ENCODE measurements around the gene ZNRF4. TPM values are rescaled to one million over a fixed set of nuclear protein-coding genes. Genes with fewer than 3 reads are reported as not detected.

ZNRF4 gene
- polyA plus RNA-seq, 1 donor: not detected

- no peak for DNase-seq
Observed at GRCh38 chr19:5443723-5444122, 11.5 kb upstream of the ZNRF4 start.

GRCh38 chr19:5444431-5444830 lies 10.8 kb upstream of the ZNRF4 start:
- DNase-seq: no peak

GRCh38 chr19:5445071-5445470 lies 10.1 kb upstream of the ZNRF4 start:
- no peak for DNase-seq

DNA sequence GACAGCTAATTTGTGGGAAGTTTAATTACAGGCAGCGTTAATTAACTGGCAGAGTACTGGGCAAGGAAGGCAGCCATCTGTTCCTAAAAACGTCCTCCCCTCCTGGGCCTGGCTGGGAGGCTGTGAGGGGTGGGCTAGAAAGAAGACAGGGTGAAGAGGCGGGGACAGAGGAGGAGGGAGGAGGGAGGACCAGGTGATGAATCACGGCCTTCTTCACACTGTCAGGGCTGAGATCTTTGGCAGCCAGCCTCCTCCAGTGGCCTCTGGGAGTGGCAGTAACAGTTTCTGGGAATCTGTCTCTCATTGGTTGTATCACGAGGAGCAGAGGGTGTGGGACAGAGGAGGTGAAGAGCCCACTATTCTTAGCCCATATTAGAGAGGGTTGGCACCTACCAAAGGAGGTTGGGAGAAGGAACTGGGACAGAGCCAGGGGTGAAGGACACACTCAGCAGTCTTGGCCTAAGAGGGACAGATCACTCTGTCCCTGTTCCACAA lies 9.6 kb upstream of the ZNRF4 start:
- no peak for DNase-seq

DNA sequence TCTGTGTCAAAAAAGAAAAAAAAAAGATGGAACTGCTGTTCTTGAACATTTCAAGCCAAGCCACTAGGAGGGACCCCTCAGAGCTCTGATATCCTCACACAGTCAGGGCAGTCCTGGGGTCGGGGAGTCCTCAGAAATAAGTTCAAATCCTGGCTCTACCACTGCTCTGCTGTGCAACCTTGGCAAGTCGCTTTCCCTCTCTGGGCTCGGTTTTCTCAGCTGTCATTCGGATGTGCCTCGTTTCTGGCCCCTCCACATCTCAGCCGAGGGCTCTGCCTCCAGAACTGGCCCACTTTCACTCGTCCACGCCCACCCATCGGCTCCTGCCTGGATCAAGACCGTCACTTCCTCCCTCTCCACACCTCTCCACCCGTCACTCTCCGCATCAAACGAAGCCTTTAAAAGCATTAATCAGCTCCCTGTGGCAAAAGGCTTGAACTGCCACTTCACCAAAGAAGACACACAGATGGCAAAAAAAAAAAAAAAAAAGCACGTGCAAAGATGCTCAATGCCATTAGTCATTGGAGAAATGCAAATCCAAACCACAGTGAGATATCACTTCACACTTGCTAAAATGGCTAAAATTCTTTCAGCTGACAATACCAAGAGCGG lies 7.4 kb upstream of the ZNRF4 start:
- no peak for DNase-seq

DNA sequence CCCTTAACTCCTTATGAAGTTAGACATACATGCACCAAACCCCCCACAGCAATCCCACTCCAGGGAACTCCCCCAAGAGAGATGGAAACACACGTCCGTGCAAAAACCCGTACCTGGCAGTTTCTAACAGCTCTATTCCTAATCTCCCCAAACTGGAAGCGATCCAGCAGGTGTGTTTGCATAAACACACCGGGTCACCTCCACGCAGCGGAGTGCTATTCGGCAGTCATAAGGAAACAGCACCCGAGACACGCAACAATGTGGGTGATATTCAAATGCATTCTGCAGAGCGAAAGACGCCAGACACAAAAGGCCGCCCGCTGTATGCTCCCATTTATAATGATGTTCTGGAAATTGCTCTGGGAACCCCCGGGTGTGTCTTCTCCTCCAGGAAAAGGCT lies 6.8 kb upstream of the ZNRF4 start:
- DNase-seq: no peak

DNA sequence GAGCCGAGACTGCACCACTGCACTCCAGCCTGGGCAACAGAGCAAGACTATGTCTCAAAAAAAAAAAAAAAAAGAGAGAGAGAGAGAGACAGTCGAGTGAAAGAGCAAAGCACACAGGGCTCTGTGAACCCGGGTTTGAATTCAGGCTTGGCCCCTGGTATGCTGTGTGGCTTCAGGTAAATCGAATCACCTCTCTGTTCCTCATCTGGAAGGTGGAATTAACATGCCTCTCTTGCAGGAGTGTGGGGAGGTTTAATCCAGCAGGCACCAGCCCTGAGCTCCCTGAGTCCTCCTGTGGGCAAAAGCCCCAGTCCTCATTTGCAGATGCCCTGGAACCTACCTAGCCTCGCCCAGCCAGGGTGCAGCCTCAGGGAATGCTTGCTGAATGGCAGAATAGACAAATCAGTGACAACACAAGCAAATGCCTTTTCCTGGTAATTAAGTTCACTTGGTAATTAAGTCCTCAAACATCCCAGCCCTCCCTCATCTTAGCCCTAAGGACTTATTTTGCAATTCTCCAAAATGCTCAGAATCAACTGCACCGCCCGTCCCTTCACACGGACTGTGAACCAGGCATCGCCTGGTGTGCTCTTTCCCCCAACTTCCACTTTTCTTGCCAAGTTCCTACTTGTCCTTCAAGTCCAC lies 4.6 kb upstream of the ZNRF4 start:
- DNase-seq: no peak

DNA sequence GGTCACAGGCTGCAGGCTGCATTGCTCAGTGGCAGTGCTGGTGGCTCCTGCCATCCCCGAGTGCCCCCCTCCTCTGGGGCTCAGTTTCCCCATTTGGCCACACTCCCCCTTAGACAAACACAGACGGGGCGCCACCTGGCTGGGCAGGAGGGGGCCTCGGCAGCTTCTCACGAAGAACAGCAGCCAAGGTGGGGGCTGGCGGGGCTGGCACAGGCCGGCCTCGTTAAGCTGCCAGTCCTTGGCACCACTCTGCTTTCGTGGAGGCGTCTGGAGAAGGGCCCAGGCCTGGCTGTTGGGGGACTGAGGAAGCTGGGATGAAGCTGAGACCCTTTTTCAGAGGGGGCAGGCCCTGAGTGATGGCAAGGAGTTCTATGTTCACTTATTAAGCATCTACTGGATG lies 3.7 kb upstream of the ZNRF4 start:
- no peak for DNase-seq

- no peak for DNase-seq
Observed at GRCh38 chr19:5452594-5453565, 2.3 kb upstream of the ZNRF4 start.

DNA sequence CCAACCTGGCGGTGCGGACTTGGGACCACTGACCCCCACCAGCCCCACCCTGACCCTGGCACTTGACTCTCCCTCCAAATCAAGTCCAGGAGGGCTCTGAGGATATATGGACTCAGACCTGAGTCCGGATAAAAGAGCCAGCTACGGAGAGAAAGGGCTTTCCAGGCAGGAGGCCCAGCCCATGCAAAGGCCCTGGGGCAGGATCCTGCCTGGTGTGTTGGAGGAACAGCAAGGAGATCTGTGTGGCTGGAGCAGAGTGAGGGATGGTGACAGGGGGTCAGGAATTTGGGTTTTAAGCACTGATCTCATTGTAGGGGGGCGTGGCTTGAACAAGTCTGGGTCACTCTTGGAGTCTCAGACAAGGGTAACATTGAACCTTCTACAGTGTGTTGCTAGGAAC lies 474 bp upstream of the ZNRF4 start:
- DNase-seq: no peak

GRCh38 chr19:5456130-5456840 lies 1.1 kb downstream of the ZNRF4 start:
- DNase-seq: no peak

DNA sequence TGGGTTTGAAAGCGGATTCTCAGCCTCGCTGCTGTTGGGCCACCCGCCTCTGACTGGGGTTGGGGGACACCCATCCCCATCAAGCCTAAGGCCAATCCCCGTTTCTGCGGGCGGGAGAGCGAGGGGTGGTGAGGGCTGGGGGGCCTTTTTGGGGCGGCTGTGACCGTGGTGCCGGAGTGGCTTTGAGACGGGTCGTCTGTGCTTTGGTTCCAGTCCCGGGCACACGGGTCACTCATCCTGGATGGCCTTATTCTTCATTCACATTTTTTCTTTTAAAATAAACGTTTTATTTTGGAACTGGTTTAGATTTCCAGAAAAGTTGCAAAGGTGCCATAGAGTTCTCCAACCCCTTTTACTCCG lies 1.6 kb downstream of the ZNRF4 start:
- no peak for DNase-seq

DNA sequence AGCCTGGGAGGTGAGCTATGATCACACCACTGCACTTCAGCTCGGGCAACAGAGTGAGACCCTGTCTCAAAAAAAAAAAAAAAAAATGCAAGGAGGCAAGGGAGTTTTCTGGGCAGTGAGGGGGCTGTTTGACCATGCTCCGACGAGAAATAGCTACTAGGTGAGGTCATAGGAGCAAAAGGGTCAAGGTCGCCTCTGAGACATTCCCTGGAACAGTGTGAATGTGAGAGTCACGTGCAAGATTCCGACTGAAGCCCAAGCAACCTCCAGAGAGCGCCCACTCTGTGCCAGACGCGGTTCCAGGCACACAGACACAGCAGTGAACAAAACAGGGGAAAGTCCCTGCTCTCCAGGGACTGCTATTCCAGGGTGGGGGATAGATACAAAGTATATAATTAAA lies 2.5 kb downstream of the ZNRF4 start:
- DNase-seq: no peak

DNA sequence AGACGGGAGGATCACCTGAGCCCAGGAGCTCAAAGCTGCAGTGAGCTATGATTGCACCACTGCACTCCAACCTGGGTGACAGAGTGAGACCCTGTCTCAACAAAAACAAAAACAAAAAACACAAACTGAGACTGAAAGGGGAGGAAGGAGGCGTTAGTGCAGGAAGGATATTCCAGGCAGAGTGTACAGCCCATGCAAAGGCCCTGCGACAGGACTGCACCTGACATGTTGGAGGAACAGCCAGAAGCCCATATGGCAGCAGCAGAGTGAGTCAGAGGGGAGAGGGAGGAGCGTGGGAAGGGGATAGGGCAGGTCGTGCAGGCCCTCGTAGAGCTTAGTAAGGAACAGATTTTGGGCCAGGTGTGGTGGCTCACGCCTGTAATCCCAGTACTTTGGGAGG lies 3.2 kb downstream of the ZNRF4 start:
- no peak for DNase-seq

GRCh38 chr19:5459360-5459759 lies 4.1 kb downstream of the ZNRF4 start:
- no peak for DNase-seq

DNA sequence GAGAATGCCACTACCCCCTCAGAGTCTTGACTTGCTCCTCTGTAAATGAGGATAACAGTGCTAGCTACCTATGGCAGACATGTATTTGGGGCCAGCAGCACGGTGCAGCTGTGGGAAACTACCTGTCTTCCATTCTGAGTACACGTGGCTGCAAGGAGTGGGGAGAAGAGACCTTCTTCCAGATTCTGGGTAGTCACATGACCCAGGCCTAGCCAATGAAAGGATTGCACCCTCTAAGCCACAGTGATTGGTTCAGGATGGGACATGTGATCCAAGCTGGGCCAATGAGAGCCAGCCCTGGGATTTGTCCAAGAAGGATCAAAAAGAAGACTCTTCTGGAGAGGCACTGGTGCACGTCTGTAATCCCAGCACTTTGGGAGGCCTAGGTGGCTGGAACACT lies 5.5 kb downstream of the ZNRF4 start:
- no peak for DNase-seq

DNA sequence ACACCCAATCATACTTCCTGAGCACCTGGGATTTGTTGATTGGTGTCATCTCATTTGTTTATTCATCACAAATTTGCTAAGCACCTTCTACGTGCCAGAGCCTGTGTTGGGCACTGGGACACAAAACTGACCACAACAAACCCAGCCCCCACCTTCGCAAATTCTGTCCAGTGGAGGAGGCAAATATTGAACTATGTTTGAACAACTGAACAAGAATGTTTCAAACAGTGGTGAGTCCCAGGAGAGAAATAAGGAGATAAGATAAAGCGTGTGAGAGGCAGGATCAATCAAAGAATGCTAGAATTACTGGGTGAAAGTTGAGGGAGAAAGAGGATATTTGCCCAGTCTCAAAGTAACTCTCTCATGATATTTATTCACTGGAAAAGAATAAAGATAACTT lies 8.7 kb downstream of the ZNRF4 start:
- no peak for DNase-seq

GRCh38 chr19:5466072-5466471 lies 10.9 kb downstream of the ZNRF4 start:
- no peak for DNase-seq

- no peak for DNase-seq
Observed at GRCh38 chr19:5466814-5467291, 11.6 kb downstream of the ZNRF4 start.

- DNase-seq: no peak
Observed at GRCh38 chr19:5470264-5470671, 15.1 kb downstream of the ZNRF4 start.

DNA sequence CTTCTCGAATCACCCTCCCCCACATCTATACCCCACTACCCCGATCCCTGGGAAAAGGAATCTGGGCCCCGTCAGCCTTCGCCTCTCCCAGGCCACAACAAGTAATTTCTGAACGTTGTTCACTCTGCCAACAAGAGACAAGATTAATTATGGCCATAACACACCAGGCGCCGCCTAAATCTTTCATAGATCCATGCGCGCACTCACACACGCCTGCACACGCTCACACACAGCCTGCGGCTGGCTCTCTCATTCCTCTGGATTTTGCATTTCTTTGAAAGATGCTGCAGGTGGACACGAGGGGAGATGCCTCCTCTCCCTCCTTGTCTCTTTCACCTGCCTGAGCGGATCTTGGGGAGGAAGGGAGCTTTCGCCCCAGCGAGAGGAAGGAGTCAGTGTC lies 17.1 kb downstream of the ZNRF4 start:
- DNase-seq: no peak

- DNase-seq: no peak
Observed at GRCh38 chr19:5473646-5474045, 18.4 kb downstream of the ZNRF4 start.

Measured in left kidney (tissue), 2 donors.